GM10847 (cell line): Measurements from ENCODE around the gene SLC23A1.

Source experiments
- POLR2A ChIP-seq: IDR thresholded peaks from 2 replicates; pipeline ENCODE4 v1.6.1; 2011; ENCODE audit not compliant: insufficient read length; ENCODE audit errors: extremely low read depth

The SLC23A1 gene

DNA sequence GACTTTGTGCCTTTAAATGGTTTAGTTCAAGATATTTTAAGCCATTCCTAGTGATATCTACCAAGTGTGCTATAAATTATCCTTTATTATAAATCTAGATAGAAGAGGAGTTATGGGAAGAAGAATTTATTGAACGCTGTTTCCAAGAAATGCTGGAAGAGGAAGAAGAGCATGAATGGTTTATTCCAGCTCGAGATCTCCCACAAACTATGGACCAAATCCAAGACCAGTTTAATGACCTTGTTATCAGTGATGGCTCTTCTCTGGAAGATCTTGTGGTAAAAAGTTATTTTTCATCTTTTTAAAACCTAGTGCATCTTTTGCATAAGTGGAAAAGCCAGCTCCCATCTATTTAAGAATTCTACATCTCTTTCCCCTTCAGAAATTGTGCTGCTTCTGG, 18.6 kb downstream of the SLC23A1 start:
- no peak for TF ChIP-seq POLR2A

DNA sequence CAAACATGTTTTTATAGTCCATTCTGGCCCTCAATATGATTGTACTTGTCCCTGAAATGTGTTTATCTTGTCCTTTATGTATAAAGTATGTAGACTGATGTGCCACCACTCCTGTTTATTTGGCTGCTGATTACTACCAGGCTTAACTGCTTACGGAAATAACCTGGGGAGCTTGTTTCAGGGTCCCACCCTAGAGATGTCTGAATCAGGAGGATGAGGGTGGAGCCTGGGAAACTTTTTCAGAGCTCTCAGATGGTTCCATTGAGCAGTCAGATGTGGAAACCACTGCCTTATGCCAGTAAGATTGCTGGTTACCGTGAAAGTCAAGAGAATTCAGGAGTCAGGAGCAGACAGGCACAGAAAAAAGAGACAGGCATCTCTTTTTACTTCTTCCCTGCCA, 19.2 kb downstream of the SLC23A1 start:
- no peak for TF ChIP-seq POLR2A

DNA sequence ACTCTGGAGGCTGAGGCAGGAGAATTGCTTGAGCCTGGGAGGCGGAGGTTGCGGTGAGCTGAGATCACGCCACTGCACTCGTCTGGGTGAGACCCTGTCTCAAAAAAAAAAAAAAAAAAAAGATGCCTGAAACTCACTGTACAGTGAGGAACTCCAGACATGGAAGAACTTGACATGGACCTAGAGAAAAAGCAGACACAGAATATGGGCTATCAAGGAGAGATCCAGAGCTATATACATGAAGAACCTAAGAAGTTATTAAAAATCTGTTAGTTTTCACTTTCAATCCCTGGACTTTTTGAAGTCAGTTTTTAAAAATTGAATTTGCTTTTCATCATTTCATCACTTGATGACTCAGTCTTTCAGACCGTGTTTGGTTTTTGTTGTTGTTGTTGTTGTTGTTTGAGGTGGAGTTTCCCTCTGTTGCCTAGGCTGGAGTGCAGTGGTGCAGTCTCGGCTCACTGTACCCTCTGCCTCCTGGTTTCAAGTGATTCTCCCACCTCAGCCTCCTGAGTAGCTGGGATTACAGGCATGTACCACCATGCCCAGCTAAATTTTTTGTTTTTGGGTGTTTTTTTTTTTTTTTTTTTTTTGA, 21.2 kb downstream of the SLC23A1 start:
- no peak for TF ChIP-seq POLR2A

DNA sequence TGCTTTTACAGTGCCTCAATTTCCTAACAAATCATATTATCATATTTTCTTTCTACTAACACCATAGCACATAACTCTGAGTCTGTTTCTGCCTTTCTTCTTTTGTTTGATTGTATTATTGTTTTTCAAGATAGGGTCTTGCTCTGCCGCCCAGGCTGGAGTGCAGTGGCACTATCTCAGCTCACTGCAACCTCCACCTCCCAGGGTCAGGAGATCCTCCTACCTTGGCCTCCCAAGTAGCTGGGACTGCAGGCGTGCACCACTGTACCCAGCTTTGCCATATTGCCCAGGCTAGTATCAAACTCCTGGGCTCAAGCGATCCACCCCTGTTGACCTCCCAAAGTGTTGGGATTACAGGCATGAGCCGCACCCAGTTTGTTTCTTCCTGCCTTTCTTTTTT, 22.7 kb downstream of the SLC23A1 start:
- no peak for TF ChIP-seq POLR2A

DNA sequence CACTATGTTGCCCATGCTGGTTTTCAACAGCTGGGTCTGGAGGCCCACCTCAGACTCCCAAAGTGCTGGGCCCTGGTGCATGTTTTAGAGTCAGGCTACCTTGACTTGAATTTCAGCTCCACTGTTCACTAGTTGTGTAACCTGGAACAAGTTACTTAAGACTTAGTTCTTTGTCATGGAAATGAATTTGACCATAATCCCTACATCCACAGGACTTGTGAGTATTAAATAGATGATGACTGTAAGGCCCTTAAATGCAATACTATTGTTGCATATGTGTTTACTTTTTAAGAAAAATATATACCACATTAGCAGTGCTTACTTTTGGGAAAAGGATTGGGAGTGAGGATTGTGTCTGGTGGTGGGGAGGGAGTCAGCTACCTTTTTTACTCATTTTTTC, 25.0 kb downstream of the SLC23A1 start:
- TF ChIP-seq POLR2A: no peak

DNA sequence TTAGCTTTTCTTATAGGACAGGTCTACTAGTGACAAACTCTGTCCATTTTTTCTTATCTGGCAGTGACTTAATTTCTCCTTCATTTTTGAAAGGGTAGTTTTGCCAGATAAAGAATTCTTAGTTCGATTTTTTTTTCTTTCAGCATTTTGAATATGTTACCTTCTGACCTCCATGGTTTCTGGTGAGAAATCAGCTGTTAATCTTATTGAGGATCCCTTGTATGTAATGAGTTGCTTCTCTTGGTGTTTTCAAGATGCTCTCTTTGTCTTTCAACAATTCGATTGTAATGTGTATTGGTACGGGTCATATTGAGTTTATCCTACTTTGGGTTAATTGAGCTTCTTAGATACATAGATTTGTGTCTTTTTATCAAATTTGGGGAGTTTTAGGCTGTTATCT, 28.9 kb downstream of the SLC23A1 start:
- TF ChIP-seq POLR2A: no peak

DNA sequence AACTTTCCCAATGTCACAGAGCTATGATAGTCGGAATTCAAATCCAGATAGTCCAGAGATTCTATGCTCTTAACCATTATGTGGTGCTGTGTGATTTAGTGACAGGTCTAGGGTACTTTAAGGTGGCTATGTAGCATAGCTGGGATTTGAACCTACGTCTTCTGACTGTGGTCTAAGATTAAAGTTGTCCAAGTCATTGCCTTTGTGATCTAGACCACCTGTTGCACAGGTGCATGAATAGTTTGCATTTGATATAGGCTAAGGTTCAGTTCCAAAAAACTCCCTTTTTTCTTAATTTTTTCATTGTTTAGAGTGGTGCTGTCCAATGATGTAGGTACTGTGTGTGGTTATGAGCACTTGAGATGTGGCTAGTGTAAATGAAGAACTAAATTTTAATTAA, 38.9 kb downstream of the SLC23A1 start:
- TF ChIP-seq POLR2A: no peak

DNA sequence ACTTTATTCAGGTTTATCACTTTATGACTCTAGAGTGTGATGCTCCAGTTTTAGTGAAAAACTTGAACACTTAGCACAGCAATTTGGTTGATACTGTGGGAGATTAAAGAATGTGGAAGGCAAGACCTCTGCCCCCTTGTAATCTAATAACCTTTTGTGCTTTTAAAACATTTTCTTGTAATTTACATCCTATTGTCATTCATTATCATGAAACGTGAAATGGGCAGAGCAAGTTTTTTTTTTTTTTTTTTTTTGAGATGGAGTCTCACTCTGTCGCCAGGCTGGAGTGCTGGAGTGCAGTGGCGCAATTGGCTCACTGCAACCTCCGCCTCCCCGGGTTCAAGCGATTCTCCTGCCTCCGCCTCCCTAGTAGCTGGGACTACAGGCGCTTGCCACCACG, 39.6 kb downstream of the SLC23A1 start:
- no peak for TF ChIP-seq POLR2A

DNA sequence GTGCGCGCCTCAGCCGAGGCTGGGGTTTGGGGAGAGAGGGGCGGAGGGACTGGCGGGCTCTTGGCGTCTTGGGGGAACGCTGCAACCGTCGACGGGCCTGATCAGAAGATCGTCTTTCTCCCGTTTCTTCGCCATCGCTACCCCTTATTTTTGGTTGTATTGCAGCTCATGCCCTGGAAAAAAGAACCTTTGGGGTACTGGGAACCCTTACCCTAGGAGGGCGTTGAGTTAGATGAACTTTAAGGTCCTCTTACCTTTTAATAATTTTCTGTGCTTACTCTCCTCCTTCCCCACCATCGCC, 40.7 kb downstream of the SLC23A1 start:
- no peak for TF ChIP-seq POLR2A

DNA sequence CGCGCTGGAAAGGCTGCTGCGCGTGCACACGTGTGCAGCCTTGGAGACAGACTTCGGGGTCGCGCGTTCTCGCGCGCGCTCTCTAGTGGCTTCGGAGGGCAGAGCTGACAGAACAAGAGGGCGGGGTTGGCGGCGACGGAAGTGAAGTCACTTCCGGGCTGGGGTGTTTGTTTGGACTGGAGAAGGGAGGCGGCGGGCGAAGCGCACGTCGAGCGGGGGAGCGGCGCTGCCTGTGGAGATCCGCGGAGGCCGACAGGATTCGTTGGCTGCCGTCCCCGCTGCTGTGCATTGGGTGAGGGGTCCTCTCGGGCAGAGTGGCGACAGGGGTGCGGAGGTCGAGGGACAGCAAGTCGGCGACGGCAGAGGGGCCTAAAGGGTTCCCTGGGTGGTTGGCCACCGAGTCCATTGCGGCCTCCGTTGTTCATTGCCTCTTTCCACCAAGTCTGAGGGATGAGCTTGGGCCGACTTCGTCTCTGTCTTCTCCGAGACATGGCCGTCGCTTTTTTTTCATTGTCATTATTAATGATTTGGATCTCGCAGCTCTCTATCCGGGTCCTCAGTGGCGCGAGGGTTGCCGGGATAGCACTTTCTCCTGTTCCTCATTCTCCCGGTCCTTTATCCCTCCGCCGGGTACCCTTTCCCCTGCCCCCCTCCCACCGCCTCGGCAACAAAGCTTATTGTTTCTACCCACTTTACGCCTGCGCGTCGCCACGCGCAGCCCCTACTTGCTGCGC, 41.2 kb downstream of the SLC23A1 start, which contains the start of gene PAIP2:
Gene PAIP2, plus strand, starts transcription at position 166 of the 734 bp plus-strand sequence. CDS start 21,931 bp downstream, outside the sequence.
- TF ChIP-seq POLR2A: peak; percentile 80

DNA sequence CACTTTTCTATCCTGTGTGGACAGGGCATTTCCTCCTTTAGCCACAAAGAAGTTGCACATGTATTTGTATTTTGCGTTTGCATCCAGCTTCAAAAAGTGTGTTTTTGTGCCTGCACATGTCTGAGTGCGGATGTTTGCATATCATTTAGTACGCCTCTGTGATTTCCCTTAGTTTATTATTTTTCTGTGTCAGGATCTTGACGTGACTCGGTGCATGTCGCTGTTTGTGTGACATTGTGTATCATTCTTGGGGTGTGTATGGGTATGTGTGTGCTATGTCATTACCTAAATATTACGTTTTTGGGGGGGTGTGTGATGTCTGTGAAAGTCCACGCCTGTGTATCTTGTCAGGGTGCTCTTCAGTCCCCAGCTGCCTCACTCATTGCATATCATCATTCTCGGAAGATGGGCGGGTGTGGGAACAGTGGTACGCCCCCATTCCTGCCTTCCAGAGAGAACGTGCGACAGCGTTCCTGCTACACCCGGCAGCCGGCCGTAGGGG, 41.9 kb downstream of the SLC23A1 start:
- TF ChIP-seq POLR2A: no peak

DNA sequence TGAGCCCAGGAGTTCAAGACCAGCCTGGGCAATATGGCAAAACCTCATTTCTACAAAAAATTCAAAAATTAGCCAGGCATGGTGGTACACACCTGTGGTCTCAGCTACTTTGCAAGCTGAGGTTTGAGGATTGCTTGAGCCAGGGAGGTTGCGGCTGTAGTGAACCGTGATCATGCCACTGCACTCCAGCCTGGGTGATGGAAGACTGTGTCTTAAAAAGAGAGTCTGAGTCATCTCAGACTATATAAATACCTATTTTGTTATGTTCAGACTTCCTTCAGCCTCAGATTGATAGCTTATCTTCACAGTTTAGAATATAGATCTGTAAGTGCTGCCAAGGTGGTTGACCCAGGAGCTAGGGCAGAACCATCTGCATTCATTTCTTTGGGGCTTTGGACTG, 43.0 kb downstream of the SLC23A1 start:
- TF ChIP-seq POLR2A: no peak

DNA sequence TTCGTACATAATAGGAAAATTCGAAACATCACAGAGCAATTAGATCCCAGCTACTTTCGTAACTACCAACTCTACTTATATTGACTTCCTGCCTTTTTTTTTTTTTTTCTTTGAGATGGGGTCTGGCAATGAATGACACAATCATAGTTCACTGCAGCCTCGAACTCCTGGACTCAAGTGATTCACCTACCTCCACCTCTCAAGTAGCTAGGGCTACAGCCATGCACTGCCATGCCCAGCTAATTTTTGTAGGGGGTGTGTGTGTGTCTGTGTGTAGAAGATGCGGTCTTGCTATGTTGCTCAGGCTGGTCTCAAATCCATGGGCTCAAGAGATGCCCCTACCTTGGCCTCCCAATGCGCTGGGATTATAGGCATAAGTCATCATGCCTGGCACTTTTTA, 47.3 kb downstream of the SLC23A1 start:
- TF ChIP-seq POLR2A: no peak
